Stimulated activated CD4-positive, alpha-beta T cell treated with anti-CD3 and anti-CD28 coated beads, Interleukin-2, amount 100 ng/mL, for 4 hours (primary cell): ENCODE results near the gene SLC22A9.

ENCODE experiments used
- DNase-seq: peaks from one replicate; pipeline ENCODE4 v3.0.0-alpha.2; 2020; ENCODE audit warnings: low read depth

SLC22A9 gene

DNA sequence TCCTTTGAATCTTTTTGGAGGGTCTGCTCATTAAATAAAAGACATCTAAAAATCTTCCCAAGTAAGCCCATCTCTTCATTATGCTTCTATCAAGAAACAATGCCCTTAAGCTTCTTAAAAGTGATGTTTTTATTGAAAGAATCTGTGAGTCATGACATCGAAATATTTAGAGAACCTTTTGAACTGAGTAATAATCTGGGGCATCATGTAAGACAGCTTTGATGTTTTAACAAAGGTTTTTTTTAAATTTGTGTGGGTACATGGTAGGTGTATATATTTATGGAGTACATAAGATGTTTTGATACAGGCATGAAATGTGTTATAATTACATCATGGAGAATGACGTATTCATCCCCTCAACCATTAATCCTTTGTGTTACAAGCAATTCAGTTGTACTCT lies 74.6 kb downstream of the SLC22A9 start:
- DNase-seq: no peak

DNA sequence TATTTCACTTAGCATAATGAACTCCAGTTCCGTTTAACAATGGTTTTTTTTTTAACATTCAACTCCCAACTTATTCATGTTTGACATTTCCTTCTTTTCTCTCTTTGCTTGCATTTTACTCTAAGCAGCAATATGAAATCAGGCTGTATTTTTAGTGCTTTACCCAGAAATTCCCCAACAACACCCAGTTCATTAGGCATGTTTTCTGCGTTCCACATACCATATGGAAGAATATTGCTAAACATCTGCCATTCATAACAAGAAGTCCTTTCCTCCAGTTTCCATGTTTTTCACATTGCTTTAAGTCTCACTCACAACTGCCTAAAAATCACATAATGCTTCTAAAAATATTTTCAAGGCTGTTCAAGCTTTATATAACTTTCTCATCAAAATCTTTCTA lies 75.5 kb downstream of the SLC22A9 start:
- no peak for DNase-seq

DNA sequence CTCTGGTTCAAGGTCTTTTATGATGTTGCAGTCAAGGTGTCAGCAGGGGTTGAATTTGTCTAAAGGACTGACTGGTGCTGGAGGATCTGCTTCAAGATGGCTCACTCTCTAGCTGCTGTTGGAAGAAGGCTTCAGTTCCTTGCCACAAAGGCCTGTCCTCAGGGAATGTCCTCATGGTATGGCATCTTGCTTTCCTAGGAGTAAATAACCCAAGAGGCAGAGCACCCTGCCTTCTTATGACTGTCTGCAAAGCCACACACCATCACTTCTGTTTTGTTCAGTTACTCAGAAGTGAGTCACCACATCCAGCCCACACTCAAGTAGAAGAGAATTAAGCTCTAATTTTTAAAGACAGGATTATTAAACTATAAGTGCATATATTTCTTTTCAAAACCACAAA lies 76.1 kb downstream of the SLC22A9 start:
- no peak for DNase-seq

- no peak for DNase-seq
These were observed 79.1 kb downstream of the SLC22A9 start for GRCh38 chr11:63448646-63449045.

DNA sequence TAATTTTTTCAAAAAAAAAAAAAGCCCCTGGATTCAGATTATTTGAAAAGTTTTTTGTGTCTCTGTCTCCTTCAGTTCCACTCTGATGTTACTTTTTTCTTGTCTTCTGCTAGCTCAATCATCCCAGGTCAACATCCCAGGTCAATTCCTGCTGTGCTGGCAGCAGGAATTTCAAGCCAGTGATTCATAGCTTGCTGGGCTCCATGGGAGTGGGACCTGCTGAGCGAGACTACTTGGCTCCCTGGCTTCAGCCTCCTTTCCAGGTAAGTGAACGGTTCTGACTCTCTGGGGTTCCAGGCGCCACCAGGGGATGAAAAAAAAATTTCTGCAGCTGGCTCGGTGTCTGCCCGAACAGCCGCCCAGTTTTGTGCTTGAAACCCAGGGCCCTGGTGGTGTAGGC lies 90.0 kb downstream of the SLC22A9 start:
- DNase-seq: no peak
